Measurements from ENCODE around the gene DNAH14.
"Not testable (repeated sequence)": the region's sequence is repeated elsewhere in the genome, so short reads cannot be mapped to it uniquely, and the experiment has no call there.

The DNAH14 gene

GRCh38 chr1:225277445-225277844 is 348.0 kb downstream of the DNAH14 start:
- DNase-seq, result no peak

- DNase-seq, result no peak
These were observed 351.1 kb downstream of the DNAH14 start for GRCh38 chr1:225280563-225280962.

- no peak for DNase-seq
These were observed 360.8 kb downstream of the DNAH14 start for GRCh38 chr1:225290244-225290643.

- DNase-seq, result no peak
These were observed 370.1 kb downstream of the DNAH14 start for GRCh38 chr1:225299624-225300023.

- DNase-seq, result no peak
These were observed 370.9 kb downstream of the DNAH14 start for GRCh38 chr1:225300381-225300780.

- no peak for DNase-seq
These were observed 375.5 kb downstream of the DNAH14 start for GRCh38 chr1:225304996-225305395.

GRCh38 chr1:225310544-225310943 is 381.1 kb downstream of the DNAH14 start:
- not testable (repeated sequence) for DNase-seq

GRCh38 chr1:225318706-225319575 is 389.5 kb downstream of the DNAH14 start:
- DNase-seq, result peak; percentile 4

- DNase-seq, result no peak
These were observed 390.4 kb downstream of the DNAH14 start for GRCh38 chr1:225319871-225320270.

GRCh38 chr1:225321784-225322183 is 392.3 kb downstream of the DNAH14 start:
- DNase-seq, result no peak

GRCh38 chr1:225329041-225329440 is 399.6 kb downstream of the DNAH14 start:
- no peak for DNase-seq

GRCh38 chr1:225329996-225330395 is 400.5 kb downstream of the DNAH14 start:
- not testable (repeated sequence) for DNase-seq

GRCh38 chr1:225332686-225333085 is 403.2 kb downstream of the DNAH14 start:
- DNase-seq, result no peak

- DNase-seq, result not testable (repeated sequence)
These were observed 405.8 kb downstream of the DNAH14 start for GRCh38 chr1:225335098-225335778.

- no peak for DNase-seq
These were observed 409.1 kb downstream of the DNAH14 start for GRCh38 chr1:225338545-225338944.

- DNase-seq, result no peak
These were observed 412.2 kb downstream of the DNAH14 start for GRCh38 chr1:225341642-225342041.

GRCh38 chr1:225342695-225343094 is 413.2 kb downstream of the DNAH14 start:
- no peak for DNase-seq

- no peak for DNase-seq
These were observed 414.1 kb downstream of the DNAH14 start for GRCh38 chr1:225343618-225344017.

- DNase-seq, result no peak
These were observed 417.7 kb downstream of the DNAH14 start for GRCh38 chr1:225347123-225347683.

GRCh38 chr1:225348400-225348799 is 418.9 kb downstream of the DNAH14 start:
- no peak for DNase-seq

- DNase-seq, result no peak
These were observed 420.4 kb downstream of the DNAH14 start for GRCh38 chr1:225349826-225350225.

- no peak for DNase-seq
These were observed 421.4 kb downstream of the DNAH14 start for GRCh38 chr1:225350872-225351271.

- DNase-seq, result no peak
These were observed 425.4 kb downstream of the DNAH14 start for GRCh38 chr1:225354906-225355305.

GRCh38 chr1:225355863-225356262 is 426.4 kb downstream of the DNAH14 start:
- DNase-seq, result no peak

All from amniotic stem cell (primary cell).